A549 (cell line): ENCODE data around the gene PMAIP1.

Experiments used
- CHD2 ChIP-seq: fragments of 150-350 bp; IDR thresholded peaks from 2 replicates; pipeline ENCODE4 v1.6.1; 2014; ENCODE audit warnings: low read length; ENCODE audit not compliant: partially characterized antibody
- EP300 ChIP-seq, 2 experiments: fragments of >200 bp; sonication (Bioruptor Twin); formaldehyde crosslinking; IDR thresholded peaks; 2 replicates in 1 of 2; 3 replicates in 1 of 2; pipeline ENCODE4 v1.6.1; 2016 to 2017
- NFE2L2 ChIP-seq: fragments of 150-350 bp; conservative IDR thresholded peaks from 2 replicates; pipeline ENCODE4 v1.6.1; 2014; ENCODE audit warnings: low read length
- PHF8 ChIP-seq: fragments of 200-600 bp; sonication (generic); IDR thresholded peaks from 2 replicates; pipeline ENCODE4 v1.6.1; 2016; ENCODE audit warnings: low read depth, mild to moderate bottlenecking, antibody characterized with exemption, moderate library complexity, borderline replicate concordance
- POLR2A ChIP-seq: IDR thresholded peaks from 2 replicates; pipeline ENCODE4 v1.6.1; 2012; ENCODE audit warnings: mild to moderate bottlenecking, low read length
- SREBF2 ChIP-seq: fragments of 450-650 bp; IDR thresholded peaks from 2 replicates; pipeline ENCODE4 v1.6.1; 2014; ENCODE audit warnings: mild to moderate bottlenecking, moderate library complexity
- TP53 ChIP-seq: fragments of 250-450 bp; sonication (Bioruptor Pico); IDR thresholded peaks from 2 replicates; pipeline ENCODE4 v1.5.0; 2021; ENCODE audit warnings: mild to moderate bottlenecking, moderate library complexity
- TF ChIP-seq, protein P1 (sequence below): fragments of >200 bp; sonication (Bioruptor Twin); formaldehyde crosslinking; IDR thresholded peaks from 3 replicates; pipeline ENCODE4 v1.5.1; 2016
- TF ChIP-seq, protein P2 (sequence below): IDR thresholded peaks from 2 replicates; pipeline ENCODE4 v1.6.1; 2012
- TF ChIP-seq, protein P3 (sequence below): fragments of 200-600 bp; sonication (generic); IDR thresholded peaks from 2 replicates; pipeline ENCODE4 v1.6.1; 2016; ENCODE audit warnings: antibody characterized with exemption, mild to moderate bottlenecking, moderate library complexity

DNA sequence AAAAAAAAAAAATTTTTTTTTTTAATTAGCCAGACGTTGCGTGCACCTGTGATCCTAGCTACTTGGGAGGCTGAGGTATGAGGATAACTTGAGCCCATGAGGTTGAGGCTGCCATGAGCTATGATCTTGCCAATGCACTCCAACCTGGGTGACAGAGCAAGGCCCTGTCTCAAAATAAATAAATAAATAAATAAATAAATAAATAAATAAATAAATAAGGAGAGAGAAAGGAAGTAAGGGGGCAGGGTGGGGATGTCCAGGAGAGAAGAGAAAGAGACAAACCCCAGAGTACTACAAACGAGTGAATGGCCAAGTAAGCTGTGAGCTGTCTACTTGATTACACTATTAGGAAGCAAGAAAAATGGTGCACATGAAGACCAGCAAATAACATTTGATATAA lies 7.7 kb upstream of the PMAIP1 start:
- no peak for TF ChIP-seq PHF8
- TF ChIP-seq, protein P1, sequence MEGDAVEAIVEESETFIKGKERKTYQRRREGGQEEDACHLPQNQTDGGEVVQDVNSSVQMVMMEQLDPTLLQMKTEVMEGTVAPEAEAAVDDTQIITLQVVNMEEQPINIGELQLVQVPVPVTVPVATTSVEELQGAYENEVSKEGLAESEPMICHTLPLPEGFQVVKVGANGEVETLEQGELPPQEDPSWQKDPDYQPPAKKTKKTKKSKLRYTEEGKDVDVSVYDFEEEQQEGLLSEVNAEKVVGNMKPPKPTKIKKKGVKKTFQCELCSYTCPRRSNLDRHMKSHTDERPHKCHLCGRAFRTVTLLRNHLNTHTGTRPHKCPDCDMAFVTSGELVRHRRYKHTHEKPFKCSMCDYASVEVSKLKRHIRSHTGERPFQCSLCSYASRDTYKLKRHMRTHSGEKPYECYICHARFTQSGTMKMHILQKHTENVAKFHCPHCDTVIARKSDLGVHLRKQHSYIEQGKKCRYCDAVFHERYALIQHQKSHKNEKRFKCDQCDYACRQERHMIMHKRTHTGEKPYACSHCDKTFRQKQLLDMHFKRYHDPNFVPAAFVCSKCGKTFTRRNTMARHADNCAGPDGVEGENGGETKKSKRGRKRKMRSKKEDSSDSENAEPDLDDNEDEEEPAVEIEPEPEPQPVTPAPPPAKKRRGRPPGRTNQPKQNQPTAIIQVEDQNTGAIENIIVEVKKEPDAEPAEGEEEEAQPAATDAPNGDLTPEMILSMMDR, result no peak
- TF ChIP-seq, protein P2, sequence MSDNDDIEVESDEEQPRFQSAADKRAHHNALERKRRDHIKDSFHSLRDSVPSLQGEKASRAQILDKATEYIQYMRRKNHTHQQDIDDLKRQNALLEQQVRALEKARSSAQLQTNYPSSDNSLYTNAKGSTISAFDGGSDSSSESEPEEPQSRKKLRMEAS, result no peak
- no peak for TF ChIP-seq CHD2
- no peak for TF ChIP-seq POLR2A
- TF ChIP-seq, protein P3, sequence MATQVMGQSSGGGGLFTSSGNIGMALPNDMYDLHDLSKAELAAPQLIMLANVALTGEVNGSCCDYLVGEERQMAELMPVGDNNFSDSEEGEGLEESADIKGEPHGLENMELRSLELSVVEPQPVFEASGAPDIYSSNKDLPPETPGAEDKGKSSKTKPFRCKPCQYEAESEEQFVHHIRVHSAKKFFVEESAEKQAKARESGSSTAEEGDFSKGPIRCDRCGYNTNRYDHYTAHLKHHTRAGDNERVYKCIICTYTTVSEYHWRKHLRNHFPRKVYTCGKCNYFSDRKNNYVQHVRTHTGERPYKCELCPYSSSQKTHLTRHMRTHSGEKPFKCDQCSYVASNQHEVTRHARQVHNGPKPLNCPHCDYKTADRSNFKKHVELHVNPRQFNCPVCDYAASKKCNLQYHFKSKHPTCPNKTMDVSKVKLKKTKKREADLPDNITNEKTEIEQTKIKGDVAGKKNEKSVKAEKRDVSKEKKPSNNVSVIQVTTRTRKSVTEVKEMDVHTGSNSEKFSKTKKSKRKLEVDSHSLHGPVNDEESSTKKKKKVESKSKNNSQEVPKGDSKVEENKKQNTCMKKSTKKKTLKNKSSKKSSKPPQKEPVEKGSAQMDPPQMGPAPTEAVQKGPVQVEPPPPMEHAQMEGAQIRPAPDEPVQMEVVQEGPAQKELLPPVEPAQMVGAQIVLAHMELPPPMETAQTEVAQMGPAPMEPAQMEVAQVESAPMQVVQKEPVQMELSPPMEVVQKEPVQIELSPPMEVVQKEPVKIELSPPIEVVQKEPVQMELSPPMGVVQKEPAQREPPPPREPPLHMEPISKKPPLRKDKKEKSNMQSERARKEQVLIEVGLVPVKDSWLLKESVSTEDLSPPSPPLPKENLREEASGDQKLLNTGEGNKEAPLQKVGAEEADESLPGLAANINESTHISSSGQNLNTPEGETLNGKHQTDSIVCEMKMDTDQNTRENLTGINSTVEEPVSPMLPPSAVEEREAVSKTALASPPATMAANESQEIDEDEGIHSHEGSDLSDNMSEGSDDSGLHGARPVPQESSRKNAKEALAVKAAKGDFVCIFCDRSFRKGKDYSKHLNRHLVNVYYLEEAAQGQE, result no peak
- TF ChIP-seq EP300 (IDR thresholded peaks at IDR 0.05), result no peak
- no peak for TF ChIP-seq SREBF2
- TF ChIP-seq TP53 (CRISPR knock-in tag), result no peak
- TF ChIP-seq NFE2L2, result no peak
